HG02885 (cell line): ENCODE measurements around the gene TAS2R8.

Experiments
- ATAC-seq: cut with Tn5 transposase; IDR thresholded peaks from one replicate; pipeline ENCODE4 v1.9.1; 2021; ENCODE audit warnings: mild to moderate bottlenecking; ENCODE audit not compliant: unreplicated experiment, poor library complexity

Gene TAS2R8

DNA sequence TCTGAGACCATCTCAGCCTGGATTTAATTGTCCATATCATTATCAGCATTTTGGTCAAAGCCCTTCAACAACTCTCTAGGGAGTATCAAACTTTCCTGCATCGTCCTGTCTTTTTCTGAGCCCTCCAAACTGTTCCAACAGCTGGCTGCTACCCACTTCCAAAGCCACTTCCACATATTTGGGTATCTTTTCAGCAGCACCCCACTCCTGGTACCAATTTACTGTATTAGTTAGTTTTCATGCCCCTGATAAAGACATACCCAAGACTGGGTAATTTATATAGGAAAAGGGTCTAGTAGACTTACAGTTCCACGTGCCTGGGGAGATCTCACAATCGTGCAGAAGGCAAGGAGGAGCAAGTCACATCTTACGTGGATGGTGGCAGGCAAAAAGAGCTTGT lies 50.9 kb downstream of the TAS2R8 start:
- ATAC-seq = no peak
